SK-N-SH (cell line): Measurements from ENCODE around the gene SLC16A8. TPM values are rescaled to one million over a fixed set of nuclear protein-coding genes. Genes with fewer than 3 reads are reported as not detected.

Source experiments
- CTCF ChIA-PET: fragments of 300-600, 350-600 bp; formaldehyde crosslinking; extraction: SDS; loops from one replicate; lab custom pipeline; 2021; lab: Yijun Ruan, JAX
- POLR2A ChIA-PET: fragments of 350-600 bp; sonication (Branson Sonifier 250); formaldehyde crosslinking; extraction: SDS; loops from one replicate; lab custom pipeline; 2020; ENCODE audit warnings: antibody characterized with exemption, inconsistent platforms; lab: Yijun Ruan, JAX
- DNase-seq: peaks from one replicate; pipeline ENCODE4 v3.0.0; 2012
- H2AFZ ChIP-seq: fragments of 200-600 bp; sonication (generic); 2 replicates; pipeline ENCODE4 v1.8.1; 2016; ENCODE audit warnings: antibody characterized with exemption, mild to moderate bottlenecking, low read depth
- H3F3A ChIP-seq: fragments of 200-600 bp; sonication (generic); replicated peaks from 2 replicates; pipeline ENCODE3; 2016; ENCODE audit warnings: antibody characterized with exemption, mild to moderate bottlenecking; ENCODE audit not compliant: insufficient read depth
- H3K27ac ChIP-seq, 2 experiments: fragments of 200-500 bp in 1 of 2; fragments of 200-600 bp in 1 of 2; sonication (Bioruptor generic) in 1 of 2; sonication (generic), shearing (Covaris generic) in 1 of 2; 2 replicates each; pipeline versions ENCODE4 v1.5.1 to v1.6.1; 2014 to 2016; ENCODE audit warnings: low read depth in 2 of 2, inconsistent platforms in 1 of 2, low read length in 1 of 2, mild to moderate bottlenecking in 1 of 2, mixed read lengths in 1 of 2
- H3K27me3 ChIP-seq: fragments of 200-600 bp; sonication (generic), shearing (Covaris generic); 2 replicates; pipeline ENCODE4 v1.6.1; 2016; ENCODE audit warnings: mixed run types; ENCODE audit not compliant: insufficient read depth
- H3K36me3 ChIP-seq, 2 experiments: fragments of 200-500 bp in 1 of 2; fragments of 200-600 bp in 1 of 2; sonication (Bioruptor generic) in 1 of 2; sonication (generic) in 1 of 2; replicated peaks in 1 of 2; 2 replicates each; pipeline versions ENCODE3 to v1.5.1; 2014 to 2016; ENCODE audit warnings: low read length in 1 of 2, mild to moderate bottlenecking in 1 of 2; ENCODE audit not compliant: insufficient read depth in 2 of 2, control insufficient read depth in 1 of 2
- H3K4me1 ChIP-seq, 2 experiments: fragments of 200-500 bp in 1 of 2; fragments of 200-600 bp in 1 of 2; sonication (Bioruptor generic) in 1 of 2; sonication (generic), shearing (Covaris generic) in 1 of 2; 2 replicates each; pipeline versions ENCODE4 v1.5.1 to v1.6.1; 2014 to 2016; ENCODE audit warnings: low read depth in 1 of 2, low read length in 1 of 2, mixed run types in 1 of 2; ENCODE audit not compliant: insufficient read depth in 2 of 2, control insufficient read depth in 1 of 2
- H3K4me2 ChIP-seq: fragments of 200-600 bp; sonication (generic), shearing (Covaris generic); 2 replicates; pipeline ENCODE4 v1.6.1; 2017; ENCODE audit warnings: mixed run types
- H3K4me3 ChIP-seq, 2 experiments: fragments of 200-500 bp in 1 of 2; fragments of 200-600 bp in 1 of 2; sonication (Bioruptor generic) in 1 of 2; sonication (generic), shearing (Covaris generic) in 1 of 2; 2 replicates each; pipeline versions ENCODE4 v1.5.1 to v1.8.1; 2014 to 2016; ENCODE audit warnings: low read depth in 2 of 2, inconsistent platforms in 1 of 2, low read length in 1 of 2, mild to moderate bottlenecking in 1 of 2, mixed read lengths in 1 of 2, moderate library complexity in 1 of 2
- H3K79me2 ChIP-seq: fragments of 200-600 bp; sonication (generic); 2 replicates; pipeline ENCODE4 v1.8.1; 2017; ENCODE audit warnings: mild to moderate bottlenecking; ENCODE audit not compliant: insufficient read depth
- H3K9ac ChIP-seq: fragments of 200-600 bp; sonication (generic); 2 replicates; pipeline ENCODE4 v1.6.1; 2017; ENCODE audit warnings: mixed run types
- H3K9me2 ChIP-seq: fragments of 200-600 bp; sonication (generic); 2 replicates; pipeline ENCODE4 v1.6.1; 2017; ENCODE audit warnings: mixed run types
- H3K9me3 ChIP-seq: fragments of 200-600 bp; sonication (generic); 2 replicates; pipeline ENCODE4 v1.6.1; 2017; ENCODE audit warnings: mixed run types, mild to moderate bottlenecking, moderate library complexity
- H4K20me1 ChIP-seq: fragments of 200-600 bp; sonication (generic); 2 replicates; pipeline ENCODE4 v1.6.1; 2017; ENCODE audit warnings: mild to moderate bottlenecking, mixed run types; ENCODE audit not compliant: insufficient read depth
- ELF1 ChIP-seq: IDR thresholded peaks from 2 replicates; pipeline ENCODE4 v1.4.0; 2012
- EZH2phosphoT487 ChIP-seq: fragments of 200-600 bp; sonication (generic); IDR thresholded peaks from 2 replicates; pipeline ENCODE4 v1.6.1; 2017; ENCODE audit warnings: low read depth, mixed run types, mild to moderate bottlenecking, antibody characterized with exemption, moderate library complexity, borderline replicate concordance
- FOSL2 ChIP-seq: IDR thresholded peaks from 2 replicates; pipeline ENCODE4 v1.4.0; 2012; ENCODE audit warnings: low read depth, mild to moderate bottlenecking, moderate library complexity, borderline replicate concordance
- GABPA ChIP-seq: IDR thresholded peaks from 2 replicates; pipeline ENCODE4 v1.4.0; 2012; ENCODE audit warnings: low read depth, mild to moderate bottlenecking
- MEF2A ChIP-seq: IDR thresholded peaks from 2 replicates; pipeline ENCODE4 v1.4.0; 2012; ENCODE audit warnings: low read depth, borderline replicate concordance
- MXI1 ChIP-seq: IDR thresholded peaks from 2 replicates; pipeline ENCODE4 v1.6.1; 2012; ENCODE audit warnings: mild to moderate bottlenecking, low read depth, low read length, improper control_type of control experiment
- NFIC ChIP-seq: IDR thresholded peaks from 2 replicates; pipeline ENCODE4 v1.4.0; 2012; ENCODE audit warnings: borderline replicate concordance
- NRF1 ChIP-seq: IDR thresholded peaks from 2 replicates; pipeline ENCODE4 v1.6.1; 2012; ENCODE audit warnings: low read depth, mild to moderate bottlenecking, low read length
- RCOR1 ChIP-seq: fragments of 150-350 bp; IDR thresholded peaks from 2 replicates; pipeline ENCODE4 v1.6.1; 2017; ENCODE audit warnings: antibody characterized with exemption, low read length
- RFX5 ChIP-seq: IDR thresholded peaks from 2 replicates; pipeline ENCODE4 v1.6.1; 2012; ENCODE audit warnings: mild to moderate bottlenecking, improper control_type of control experiment, low read length
- SIN3A ChIP-seq: IDR thresholded peaks from 2 replicates; pipeline ENCODE4 v1.6.1; 2012; ENCODE audit warnings: low read depth, mild to moderate bottlenecking, low read length, moderate library complexity, borderline replicate concordance
- SMC3 ChIP-seq: IDR thresholded peaks from 2 replicates; pipeline ENCODE4 v1.6.1; 2012; ENCODE audit warnings: low read depth, low read length, improper control_type of control experiment
- TCF12 ChIP-seq: IDR thresholded peaks from 2 replicates; pipeline ENCODE4 v1.4.0; 2012
- WGBS: methylation state at CpG from one replicate; pipeline ENCODE4 v1.1.6; 2017; ENCODE audit warnings: low lambda C conversion rate; 5-methylcytosine and 5-hydroxymethylcytosine counted together
- polyA plus RNA-seq, 3 experiments: library from polyadenylated mRNA; depleted of rRNA; stranded (reverse); fragments of >200 nt; gene quantifications; 2 replicates each; pipeline ENCODE4 v1.2.3, GENCODE V29; 2012
- TF ChIP-seq, protein P1 (sequence below): IDR thresholded peaks from 2 replicates; pipeline ENCODE4 v1.6.1; 2012; ENCODE audit warnings: mild to moderate bottlenecking, low read depth, low read length, moderate library complexity
- TF ChIP-seq, protein P2 (sequence below): fragments of 150-350 bp; IDR thresholded peaks from 2 replicates; pipeline ENCODE4 v1.6.1; 2016; ENCODE audit warnings: mild to moderate bottlenecking, low read depth, low read length
- TF ChIP-seq, protein P3 (sequence below): IDR thresholded peaks from 2 replicates; pipeline ENCODE4 v1.4.0; 2012; ENCODE audit warnings: low read depth

Gene SLC16A8
- polyA plus RNA-seq, 1 of the 3 experiments (the other 2 are of a cell fraction) = not detected

DNA sequence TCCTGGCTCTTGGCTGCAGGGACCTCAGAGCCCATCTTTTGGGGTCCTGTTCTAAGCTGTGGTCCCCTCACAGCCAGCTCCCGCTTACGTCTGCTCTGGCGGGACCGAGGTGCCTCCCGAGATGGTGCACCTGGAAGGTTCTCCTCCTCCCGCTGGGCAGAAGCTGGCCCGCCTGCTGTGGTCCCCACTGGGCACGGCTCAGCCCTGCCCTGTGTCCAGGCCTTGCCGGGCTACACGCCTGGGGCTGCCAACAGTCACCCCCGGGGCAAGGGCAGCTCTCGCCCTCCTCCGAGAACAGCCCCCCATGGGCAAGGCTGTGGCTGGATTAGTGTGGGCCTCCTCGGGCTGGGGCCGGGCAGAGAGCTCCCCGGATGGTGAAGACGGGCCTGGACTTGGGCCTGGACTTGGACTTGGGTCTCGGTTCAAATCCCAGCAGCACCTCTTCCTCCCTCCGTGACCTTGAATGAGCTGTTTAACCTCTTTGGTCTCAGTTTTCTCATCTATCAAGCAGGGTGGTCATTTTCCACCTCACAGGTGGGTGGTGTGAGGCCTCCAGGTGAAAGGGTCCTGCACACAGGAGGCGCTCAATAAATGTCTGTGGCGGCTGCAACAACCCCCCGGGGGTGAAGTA lies 25.5 kb upstream of the SLC16A8 start (continued):
- TF ChIP-seq, protein P1, sequence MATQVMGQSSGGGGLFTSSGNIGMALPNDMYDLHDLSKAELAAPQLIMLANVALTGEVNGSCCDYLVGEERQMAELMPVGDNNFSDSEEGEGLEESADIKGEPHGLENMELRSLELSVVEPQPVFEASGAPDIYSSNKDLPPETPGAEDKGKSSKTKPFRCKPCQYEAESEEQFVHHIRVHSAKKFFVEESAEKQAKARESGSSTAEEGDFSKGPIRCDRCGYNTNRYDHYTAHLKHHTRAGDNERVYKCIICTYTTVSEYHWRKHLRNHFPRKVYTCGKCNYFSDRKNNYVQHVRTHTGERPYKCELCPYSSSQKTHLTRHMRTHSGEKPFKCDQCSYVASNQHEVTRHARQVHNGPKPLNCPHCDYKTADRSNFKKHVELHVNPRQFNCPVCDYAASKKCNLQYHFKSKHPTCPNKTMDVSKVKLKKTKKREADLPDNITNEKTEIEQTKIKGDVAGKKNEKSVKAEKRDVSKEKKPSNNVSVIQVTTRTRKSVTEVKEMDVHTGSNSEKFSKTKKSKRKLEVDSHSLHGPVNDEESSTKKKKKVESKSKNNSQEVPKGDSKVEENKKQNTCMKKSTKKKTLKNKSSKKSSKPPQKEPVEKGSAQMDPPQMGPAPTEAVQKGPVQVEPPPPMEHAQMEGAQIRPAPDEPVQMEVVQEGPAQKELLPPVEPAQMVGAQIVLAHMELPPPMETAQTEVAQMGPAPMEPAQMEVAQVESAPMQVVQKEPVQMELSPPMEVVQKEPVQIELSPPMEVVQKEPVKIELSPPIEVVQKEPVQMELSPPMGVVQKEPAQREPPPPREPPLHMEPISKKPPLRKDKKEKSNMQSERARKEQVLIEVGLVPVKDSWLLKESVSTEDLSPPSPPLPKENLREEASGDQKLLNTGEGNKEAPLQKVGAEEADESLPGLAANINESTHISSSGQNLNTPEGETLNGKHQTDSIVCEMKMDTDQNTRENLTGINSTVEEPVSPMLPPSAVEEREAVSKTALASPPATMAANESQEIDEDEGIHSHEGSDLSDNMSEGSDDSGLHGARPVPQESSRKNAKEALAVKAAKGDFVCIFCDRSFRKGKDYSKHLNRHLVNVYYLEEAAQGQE = no peak

DNA sequence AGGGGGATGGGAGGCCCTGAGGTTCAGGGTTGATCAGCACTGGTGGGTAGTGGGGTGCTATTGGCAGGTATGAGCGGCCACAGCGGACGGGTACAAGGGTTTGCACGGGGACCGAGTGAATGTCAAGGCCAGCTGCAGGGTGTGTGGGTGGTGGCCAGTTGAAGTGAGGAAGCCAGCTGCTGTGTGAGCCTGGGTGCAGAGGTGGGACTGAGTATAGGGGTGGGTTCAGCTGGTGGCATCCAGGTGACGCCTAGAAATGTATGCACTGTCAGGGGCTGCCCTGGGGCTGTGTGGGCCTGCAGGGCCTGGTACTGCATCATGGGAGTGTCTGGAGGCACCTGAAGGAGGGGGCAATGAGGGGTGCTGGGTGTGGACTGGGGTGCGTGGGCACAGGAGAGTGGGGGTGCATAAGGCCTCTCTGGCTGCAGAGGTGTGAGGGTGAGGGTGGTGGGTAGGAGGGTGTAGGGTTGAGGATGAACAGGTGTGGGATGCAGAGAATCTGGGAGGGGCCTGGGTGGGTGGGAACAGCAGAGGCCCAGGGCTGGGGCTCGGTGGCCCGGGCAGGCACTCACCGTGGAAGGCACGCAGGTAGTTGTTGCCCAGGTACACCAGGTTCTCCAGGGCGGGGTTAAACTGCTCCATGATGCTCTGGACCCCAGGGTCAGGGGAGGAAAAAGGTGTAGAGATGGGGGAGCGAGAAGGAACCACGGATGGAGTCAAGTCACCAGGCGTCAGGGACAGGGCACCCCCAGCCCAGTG lies 24.8 kb upstream of the SLC16A8 start:
- Histone ChIP-seq H3F3A (no peaks in the 10 kb centered on the region), H3K4me2 (no peak overlapping the region), H2AFZ (no peak overlapping the region), H3K9me2 (no peaks in the 10 kb centered on the region), H3K27ac (no peak overlapping the region), H3K4me3 (no peak overlapping the region), H3K9ac (no peak overlapping the region), H3K36me3 (no peaks in the 10 kb centered on the region), H3K4me1 (no peaks in the 10 kb centered on the region; a peak in 1 of 4 replicates), H3K27me3 (no peaks in the 10 kb centered on the region), H4K20me1 (no peaks in the 10 kb centered on the region), H3K9me3 (no peaks in the 10 kb centered on the region), H3K79me2 (no peaks in the 10 kb centered on the region)
- WGBS = 87% methylated on average over 10 of the region's 15 CpGs
- ChIA-PET CTCF (interaction anchor here (1.3 kb wide), 1 partner anchor 8 kb away, joined by 4 read pairs; no protein-coding TSS in a partner anchor), POLR2A (no interaction called here)
- TF ChIP-seq ELF1 = no peak
- TF ChIP-seq, protein P1 = no peak
- TF ChIP-seq RFX5 = no peak
- TF ChIP-seq MEF2A = no peak
- TF ChIP-seq, protein P2, sequence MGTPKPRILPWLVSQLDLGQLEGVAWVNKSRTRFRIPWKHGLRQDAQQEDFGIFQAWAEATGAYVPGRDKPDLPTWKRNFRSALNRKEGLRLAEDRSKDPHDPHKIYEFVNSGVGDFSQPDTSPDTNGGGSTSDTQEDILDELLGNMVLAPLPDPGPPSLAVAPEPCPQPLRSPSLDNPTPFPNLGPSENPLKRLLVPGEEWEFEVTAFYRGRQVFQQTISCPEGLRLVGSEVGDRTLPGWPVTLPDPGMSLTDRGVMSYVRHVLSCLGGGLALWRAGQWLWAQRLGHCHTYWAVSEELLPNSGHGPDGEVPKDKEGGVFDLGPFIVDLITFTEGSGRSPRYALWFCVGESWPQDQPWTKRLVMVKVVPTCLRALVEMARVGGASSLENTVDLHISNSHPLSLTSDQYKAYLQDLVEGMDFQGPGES = no peak
- TF ChIP-seq, protein P3, sequence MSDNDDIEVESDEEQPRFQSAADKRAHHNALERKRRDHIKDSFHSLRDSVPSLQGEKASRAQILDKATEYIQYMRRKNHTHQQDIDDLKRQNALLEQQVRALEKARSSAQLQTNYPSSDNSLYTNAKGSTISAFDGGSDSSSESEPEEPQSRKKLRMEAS = no peak
- no peak for TF ChIP-seq FOSL2
- no peak for TF ChIP-seq TCF12
- TF ChIP-seq EZH2phosphoT487 = no peak
- no peak for TF ChIP-seq SIN3A
- TF ChIP-seq RCOR1 = no peak
- no peak for TF ChIP-seq MXI1
- no peak for TF ChIP-seq SMC3
- TF ChIP-seq NFIC = no peak
- TF ChIP-seq NRF1 = no peak
- TF ChIP-seq GABPA = no peak
- DNase-seq = no peak
